Gastroesophageal sphincter (tissue), 3 donors: ENCODE results near the gene XPOT.

Experiments used
- CTCF ChIP-seq, 4 experiments: fragments of 200-600 bp in 2 of 4; fragments of 450-650 bp in 2 of 4; sonication (generic) in 1 of 4; IDR thresholded peaks; one replicate each; pipeline ENCODE4 v1.5.1; 2017 to 2019; ENCODE audit warnings: antibody characterized with exemption in 4 of 4, mild to moderate bottlenecking in 2 of 4, moderate library complexity in 2 of 4
- POLR2A ChIP-seq, 2 donors: fragments of 450-650 bp; IDR thresholded peaks; one replicate each; pipeline ENCODE4 v1.6.1; 2017; ENCODE audit warnings: antibody characterized with exemption in 2 of 2, mild to moderate bottlenecking in 2 of 2, moderate library complexity in 1 of 2

GRCh38 chr12:64427988-64428387 lies 23.8 kb downstream of the XPOT start:
- TF ChIP-seq CTCF (IDR thresholded peaks at IDR 0.05) (no peak), POLR2A (IDR thresholded peaks at IDR 0.05) (no peak)
